HG03095 (cell line): Measurements from ENCODE around the gene ZNF423.
"Not testable (repeated sequence)": the region's sequence is repeated elsewhere in the genome, so short reads cannot be mapped to it uniquely, and the experiment has no call there.

Experiments used
- ATAC-seq: cut with Tn5 transposase; IDR thresholded peaks from one replicate; pipeline ENCODE4 v1.9.1; 2021; ENCODE audit warnings: moderate library complexity; ENCODE audit not compliant: unreplicated experiment

Gene ZNF423

GRCh38 chr16:49855822-49856671, at the start of gene ZNF423:
Gene ZNF423 (minus strand): TSS chr16:49856112. CDS start chr16:49855774, 338 bp downstream.
- no peak for ATAC-seq

- no peak for ATAC-seq
Observed at GRCh38 chr16:49904348-49905062, 48.6 kb upstream of the ZNF423 start.

GRCh38 chr16:49902908-49903307, 47.0 kb upstream of the ZNF423 start:
- no peak for ATAC-seq

GRCh38 chr16:49901711-49902110, 45.8 kb upstream of the ZNF423 start:
- no peak for ATAC-seq

- no peak for ATAC-seq
Observed at GRCh38 chr16:49900875-49901274, 45.0 kb upstream of the ZNF423 start.

- ATAC-seq: no peak
Observed at GRCh38 chr16:49899991-49900695, 44.2 kb upstream of the ZNF423 start.

- ATAC-seq: no peak
Observed at GRCh38 chr16:49896447-49896964, 40.6 kb upstream of the ZNF423 start.

GRCh38 chr16:49890876-49891275, 35.0 kb upstream of the ZNF423 start:
- no peak for ATAC-seq

- no peak for ATAC-seq
Observed at GRCh38 chr16:49889725-49890397, 33.9 kb upstream of the ZNF423 start.

GRCh38 chr16:49886554-49887094, 30.7 kb upstream of the ZNF423 start:
- no peak for ATAC-seq

- no peak for ATAC-seq
Observed at GRCh38 chr16:49884033-49885015, 28.4 kb upstream of the ZNF423 start.

GRCh38 chr16:49883076-49884014, 27.4 kb upstream of the ZNF423 start:
- no peak for ATAC-seq

GRCh38 chr16:49881890-49882289, 26.0 kb upstream of the ZNF423 start:
- no peak for ATAC-seq

GRCh38 chr16:49878540-49878939, 22.6 kb upstream of the ZNF423 start:
- not testable (repeated sequence) for ATAC-seq

GRCh38 chr16:49876716-49877129, 20.8 kb upstream of the ZNF423 start:
- ATAC-seq: no peak

GRCh38 chr16:49875806-49876715, 20.1 kb upstream of the ZNF423 start:
- ATAC-seq: no peak

GRCh38 chr16:49874613-49875237, 18.8 kb upstream of the ZNF423 start:
- ATAC-seq: no peak
